Stomach (tissue), 4 donors: ENCODE measurements around the gene FSTL4.

Experiments
- CTCF ChIP-seq, 7 experiments: fragments of 450-650 bp in 4 of 7; fragments of 200-600 bp in 3 of 7; sonication (generic) in 3 of 7; IDR thresholded peaks; one replicate each; pipeline ENCODE4 v1.5.1; 2016 to 2019; ENCODE audit warnings: antibody characterized with exemption in 7 of 7, control low read depth in 2 of 7, mild to moderate bottlenecking in 1 of 7
- POLR2AphosphoS5 ChIP-seq, 3 donors: sonication (generic); formaldehyde crosslinking; IDR thresholded peaks; one replicate each; pipeline ENCODE4 v1.6.1; 2016; ENCODE audit warnings: antibody characterized with exemption in 3 of 3

- TF ChIP-seq POLR2AphosphoS5 (IDR thresholded peaks at IDR 0.05), result no peak
- no peak for TF ChIP-seq CTCF (IDR thresholded peaks at IDR 0.05)
These were observed 370.0 kb downstream of the FSTL4 start for GRCh38 chr5:133242221-133242835.
